Neural crest cell (in vitro differentiated cells): ENCODE data around the gene THBS2. TPM values are rescaled to one million over a fixed set of nuclear protein-coding genes. Genes with fewer than 3 reads are reported as not detected.

Source experiments
- DNase-seq: peaks from one replicate; pipeline ENCODE4 v3.0.0; 2021; ENCODE audit warnings: low read depth, mixed read lengths, low spot score
- H3K27ac Mint-ChIP-seq: one replicate; pipeline ENCODE4 v1.8.0; 2021; ENCODE audit warnings: mild to moderate bottlenecking, mixed read lengths; ENCODE audit not compliant: unreplicated experiment
- H3K27me3 Mint-ChIP-seq: 2 replicates; pipeline ENCODE4 v1.8.0; 2021; ENCODE audit warnings: low read depth, mild to moderate bottlenecking, mixed read lengths
- H3K36me3 Mint-ChIP-seq: 2 replicates; pipeline ENCODE4 v1.8.0; 2021; ENCODE audit warnings: low read depth, mild to moderate bottlenecking, mixed read lengths
- H3K4me1 Mint-ChIP-seq: 2 replicates; pipeline ENCODE4 v1.8.0; 2021; ENCODE audit warnings: mixed read lengths
- H3K4me3 Mint-ChIP-seq: one replicate; pipeline ENCODE4 v1.8.0; 2021; ENCODE audit warnings: mild to moderate bottlenecking, mixed read lengths
- H3K9me3 Mint-ChIP-seq: 2 replicates; pipeline ENCODE4 v1.8.0; 2021; ENCODE audit warnings: mixed read lengths
- total RNA-seq: library from RNA; stranded (reverse); gene quantifications from 2 replicates; pipeline ENCODE4 v1.2.1, GENCODE V29; 2021
- TF ChIP-seq, protein P1 (sequence below): fragments of 200-600 bp; sonication (generic); conservative IDR thresholded peaks from 2 replicates; pipeline ENCODE4 v1.5.0; 2021; ENCODE audit warnings: antibody characterized with exemption, mild to moderate bottlenecking

THBS2 gene
- total RNA-seq, 1 donor from 2014 or later = 1.3 TPM

DNA sequence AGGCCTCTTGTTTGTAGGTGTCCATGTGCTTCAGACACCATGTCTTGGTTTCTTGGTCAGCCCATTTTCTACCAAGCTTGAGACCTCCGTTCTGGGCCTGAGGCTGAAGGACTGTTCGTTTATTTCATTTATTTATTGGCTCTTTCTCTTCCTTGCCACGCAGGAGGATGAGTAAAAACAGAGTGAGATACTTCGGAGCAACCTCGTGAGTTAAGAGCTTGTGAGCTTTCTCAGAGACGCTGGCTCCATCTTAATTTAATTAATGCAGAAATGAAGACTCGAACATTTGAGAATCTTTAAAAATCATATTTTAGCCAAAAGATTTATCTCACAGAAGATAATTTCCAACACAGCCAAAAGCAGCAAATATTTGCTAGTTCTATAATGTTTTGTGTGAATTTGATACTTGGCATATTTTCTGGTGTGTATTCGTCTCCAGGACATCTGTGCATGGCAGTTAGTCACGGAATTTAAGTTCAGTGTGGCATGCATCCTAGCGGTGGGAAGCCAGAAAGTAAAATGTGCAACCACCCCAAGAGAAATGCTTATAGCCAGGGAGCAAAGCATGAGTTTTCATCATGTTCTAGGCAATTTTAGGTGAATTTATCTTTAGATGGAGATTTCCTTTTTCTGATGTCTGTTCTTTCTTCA, 76.0 kb downstream of the THBS2 start:
- no peak for DNase-seq
- peaks cover 5% of the 10 kb centered on the region for H3K9me3 Mint-ChIP-seq
- H3K27ac Mint-ChIP-seq = no peak overlapping the region
- H3K4me1 Mint-ChIP-seq = peaks cover 4% of the 10 kb centered on the region
- no peak overlapping the region for H3K4me3 Mint-ChIP-seq
- TF ChIP-seq, protein P1, sequence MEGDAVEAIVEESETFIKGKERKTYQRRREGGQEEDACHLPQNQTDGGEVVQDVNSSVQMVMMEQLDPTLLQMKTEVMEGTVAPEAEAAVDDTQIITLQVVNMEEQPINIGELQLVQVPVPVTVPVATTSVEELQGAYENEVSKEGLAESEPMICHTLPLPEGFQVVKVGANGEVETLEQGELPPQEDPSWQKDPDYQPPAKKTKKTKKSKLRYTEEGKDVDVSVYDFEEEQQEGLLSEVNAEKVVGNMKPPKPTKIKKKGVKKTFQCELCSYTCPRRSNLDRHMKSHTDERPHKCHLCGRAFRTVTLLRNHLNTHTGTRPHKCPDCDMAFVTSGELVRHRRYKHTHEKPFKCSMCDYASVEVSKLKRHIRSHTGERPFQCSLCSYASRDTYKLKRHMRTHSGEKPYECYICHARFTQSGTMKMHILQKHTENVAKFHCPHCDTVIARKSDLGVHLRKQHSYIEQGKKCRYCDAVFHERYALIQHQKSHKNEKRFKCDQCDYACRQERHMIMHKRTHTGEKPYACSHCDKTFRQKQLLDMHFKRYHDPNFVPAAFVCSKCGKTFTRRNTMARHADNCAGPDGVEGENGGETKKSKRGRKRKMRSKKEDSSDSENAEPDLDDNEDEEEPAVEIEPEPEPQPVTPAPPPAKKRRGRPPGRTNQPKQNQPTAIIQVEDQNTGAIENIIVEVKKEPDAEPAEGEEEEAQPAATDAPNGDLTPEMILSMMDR = no peak
- H3K27me3 Mint-ChIP-seq = no peaks in the 10 kb centered on the region
- H3K36me3 Mint-ChIP-seq = no peaks in the 10 kb centered on the region

DNA sequence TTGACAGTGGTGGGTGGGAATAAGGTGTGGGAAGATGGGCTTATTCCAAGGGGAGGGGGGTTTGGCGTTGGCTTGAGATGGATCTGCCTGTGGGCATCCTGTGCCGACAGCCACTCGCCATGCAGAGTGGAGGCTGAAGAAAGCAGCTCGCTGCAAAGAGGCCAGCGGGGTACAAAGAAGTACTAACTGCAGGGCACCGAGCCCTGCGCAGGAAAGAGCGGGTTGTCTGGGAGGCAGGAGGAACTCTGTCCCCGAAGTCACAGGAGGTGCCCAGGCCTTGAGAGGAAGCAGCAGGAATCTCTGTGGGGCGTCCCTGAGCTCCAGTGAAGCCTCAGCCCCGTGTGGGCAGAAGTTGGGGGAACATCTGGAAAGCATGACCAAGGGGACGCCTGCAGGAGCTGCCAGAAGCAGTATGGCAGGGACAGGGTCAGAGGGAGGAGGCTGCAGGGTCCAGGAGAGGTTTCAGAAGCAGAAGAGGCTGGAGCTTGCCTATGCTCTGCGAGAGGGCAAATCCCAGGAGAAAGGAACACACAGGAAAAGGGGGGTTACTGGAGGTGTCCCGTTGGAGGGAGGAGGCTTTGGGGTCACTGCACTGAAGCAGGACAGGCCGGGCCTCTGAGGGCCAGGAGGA, 77.2 kb downstream of the THBS2 start:
- Mint-ChIP-seq H3K4me3 (no peak overlapping the region), H3K27ac (no peak overlapping the region), H3K4me1 (peaks cover 9% of the 10 kb centered on the region), H3K36me3 (no peaks in the 10 kb centered on the region), H3K27me3 (no peaks in the 10 kb centered on the region), H3K9me3 (peaks cover 3% of the 10 kb centered on the region)
- DNase-seq = no peak
- TF ChIP-seq, protein P1 = no peak

DNA sequence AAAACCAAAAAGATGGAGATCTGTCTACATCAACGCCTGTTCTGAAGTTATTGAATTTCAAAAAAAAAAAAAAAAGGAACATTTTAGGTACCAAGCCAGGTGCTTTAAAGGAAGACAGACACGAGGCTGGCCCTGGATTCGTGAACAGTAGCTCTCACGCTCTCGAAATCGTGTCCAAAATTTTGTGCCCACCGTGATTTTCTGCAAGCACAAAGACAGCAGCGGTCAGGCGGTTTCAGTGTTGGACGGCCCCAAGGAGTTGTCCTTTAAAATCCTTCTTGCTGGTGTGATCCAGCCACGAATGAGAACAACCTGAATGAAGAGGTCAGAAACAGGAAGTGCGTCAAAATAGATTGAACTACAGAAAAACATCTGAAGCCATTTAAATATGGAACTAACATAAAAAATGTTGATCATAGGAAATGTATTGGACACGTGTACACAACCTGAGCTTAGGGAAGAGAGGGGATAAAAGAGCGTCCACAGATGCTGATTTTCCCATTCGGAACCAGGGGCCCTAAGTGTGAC, 78.2 kb downstream of the THBS2 start:
- Mint-ChIP-seq H3K4me1 (peaks cover 9% of the 10 kb centered on the region), H3K27ac (no peak overlapping the region), H3K27me3 (no peaks in the 10 kb centered on the region), H3K36me3 (no peaks in the 10 kb centered on the region), H3K9me3 (peaks cover 3% of the 10 kb centered on the region), H3K4me3 (no peak overlapping the region)
- TF ChIP-seq, protein P1 = no peak
- no peak for DNase-seq

DNA sequence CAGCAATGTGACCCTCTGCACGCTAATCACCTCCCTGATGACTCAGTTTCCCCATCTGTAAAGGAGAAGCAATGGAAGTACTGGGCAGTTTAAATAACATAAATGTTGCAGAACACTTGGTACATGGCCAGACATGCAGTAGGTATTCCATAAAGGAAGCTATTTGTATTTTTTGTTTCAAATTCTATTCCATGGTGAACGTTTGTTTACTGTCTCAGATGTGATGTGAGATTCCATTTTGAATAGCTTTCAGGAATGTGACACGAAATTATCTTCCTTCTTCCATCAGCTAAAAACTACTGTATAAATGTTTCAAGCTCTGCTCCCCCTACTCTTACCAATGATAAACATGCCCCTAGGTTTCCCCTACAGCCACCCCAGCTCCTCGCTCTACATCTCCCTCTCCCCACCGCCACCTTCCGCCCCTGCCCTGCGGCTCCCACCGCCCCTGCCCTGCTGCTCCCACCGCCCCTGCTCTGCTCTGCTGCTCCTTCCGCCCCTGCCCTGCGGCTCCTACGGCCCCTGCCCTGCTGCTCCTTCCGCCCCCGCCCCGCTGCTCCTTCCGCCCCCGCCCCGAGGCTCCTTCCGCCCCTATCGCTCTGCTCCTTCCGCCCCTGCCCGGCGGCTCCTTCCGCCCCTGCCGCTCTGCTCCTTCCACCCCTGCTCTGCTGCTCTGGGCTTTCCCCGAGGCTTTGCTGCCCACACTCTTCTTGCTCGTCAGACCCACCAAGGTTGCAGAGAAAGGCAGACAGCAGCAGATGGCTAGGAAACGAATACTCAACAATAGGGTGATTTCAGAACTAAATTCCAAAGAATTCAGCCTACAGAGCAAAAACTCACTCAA, 78.9 kb downstream of the THBS2 start:
- Mint-ChIP-seq H3K27me3 (no peaks in the 10 kb centered on the region), H3K27ac (no peak overlapping the region), H3K4me3 (no peak overlapping the region), H3K9me3 (peaks cover 3% of the 10 kb centered on the region), H3K4me1 (peaks cover 9% of the 10 kb centered on the region), H3K36me3 (no peaks in the 10 kb centered on the region)
- no peak for DNase-seq
- TF ChIP-seq, protein P1 = no peak

DNA sequence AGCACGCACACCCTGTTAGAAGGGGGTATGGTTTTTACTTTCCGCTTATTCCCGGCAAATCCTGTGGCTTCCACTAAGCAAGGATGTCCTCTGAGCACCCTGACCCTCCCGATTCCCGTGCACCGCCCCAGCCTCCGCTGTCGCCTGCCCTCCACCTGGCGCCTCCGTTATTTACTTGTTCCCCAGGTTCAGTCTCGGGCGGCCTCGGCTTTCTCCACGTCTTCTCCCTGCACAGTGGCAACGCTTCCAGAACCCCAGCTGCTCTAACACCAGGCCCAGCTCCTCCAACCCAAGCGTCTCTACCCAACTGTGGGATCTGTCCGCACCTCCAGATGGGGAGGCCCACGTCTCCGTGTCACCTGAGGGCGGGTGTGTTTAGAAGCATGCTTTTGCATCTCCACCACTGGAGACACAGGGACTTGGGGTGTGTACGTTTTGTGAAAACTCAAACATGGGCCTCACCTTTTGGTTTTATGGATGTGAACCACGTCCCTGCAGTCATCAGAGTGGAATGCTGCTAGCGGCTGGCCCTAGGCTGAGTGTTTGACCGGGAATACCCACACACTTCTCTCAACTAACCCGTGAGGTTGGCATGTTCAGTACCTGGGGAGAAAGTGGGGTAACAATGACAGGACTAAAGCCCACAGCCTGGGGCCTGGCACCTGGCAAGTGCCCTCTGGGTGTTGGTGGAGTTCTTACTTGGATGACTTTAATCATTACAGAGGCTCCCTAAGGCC, 79.9 kb downstream of the THBS2 start:
- DNase-seq = no peak
- Mint-ChIP-seq H3K36me3 (no peaks in the 10 kb centered on the region), H3K27ac (no peak overlapping the region)

More for the DNA sequence above, 79.9 kb downstream of the THBS2 start:
- Mint-ChIP-seq H3K27me3 (no peaks in the 10 kb centered on the region), H3K4me3 (no peak overlapping the region), H3K4me1 (peaks cover 9% of the 10 kb centered on the region), H3K9me3 (peaks cover 3% of the 10 kb centered on the region)
- TF ChIP-seq, protein P1 = no peak
